Epithelial cell of proximal tubule (primary cell): ENCODE measurements around the gene MYNN. TPM values are rescaled to one million over a fixed set of nuclear protein-coding genes. Genes with fewer than 3 reads are reported as not detected.
A peak's percentile ranks its signal among the peaks of the same experiment; 100 is the strongest.

Experiments
- DNase-seq: peaks from one replicate; pipeline ENCODE4 v3.0.0-alpha.2; 2011; ENCODE audit warnings: low read depth
- H3K4me3 ChIP-seq: 2 replicates; pipeline ENCODE4 v1.5.1; 2011; ENCODE audit warnings: low read depth, mild to moderate bottlenecking, low read length
- CTCF ChIP-seq: conservative IDR thresholded peaks from 2 replicates; pipeline ENCODE4 v1.5.1; 2012; ENCODE audit warnings: low read depth, mild to moderate bottlenecking, low read length
- total RNA-seq: library from RNA; depleted of rRNA; stranded (reverse); fragments of >200 nt; gene quantifications from 2 replicates; pipeline ENCODE4 v1.2.3, GENCODE V29; 2015

Gene MYNN
- total RNA-seq, 1 donor from 2014 or later: 17.6 TPM

DNA sequence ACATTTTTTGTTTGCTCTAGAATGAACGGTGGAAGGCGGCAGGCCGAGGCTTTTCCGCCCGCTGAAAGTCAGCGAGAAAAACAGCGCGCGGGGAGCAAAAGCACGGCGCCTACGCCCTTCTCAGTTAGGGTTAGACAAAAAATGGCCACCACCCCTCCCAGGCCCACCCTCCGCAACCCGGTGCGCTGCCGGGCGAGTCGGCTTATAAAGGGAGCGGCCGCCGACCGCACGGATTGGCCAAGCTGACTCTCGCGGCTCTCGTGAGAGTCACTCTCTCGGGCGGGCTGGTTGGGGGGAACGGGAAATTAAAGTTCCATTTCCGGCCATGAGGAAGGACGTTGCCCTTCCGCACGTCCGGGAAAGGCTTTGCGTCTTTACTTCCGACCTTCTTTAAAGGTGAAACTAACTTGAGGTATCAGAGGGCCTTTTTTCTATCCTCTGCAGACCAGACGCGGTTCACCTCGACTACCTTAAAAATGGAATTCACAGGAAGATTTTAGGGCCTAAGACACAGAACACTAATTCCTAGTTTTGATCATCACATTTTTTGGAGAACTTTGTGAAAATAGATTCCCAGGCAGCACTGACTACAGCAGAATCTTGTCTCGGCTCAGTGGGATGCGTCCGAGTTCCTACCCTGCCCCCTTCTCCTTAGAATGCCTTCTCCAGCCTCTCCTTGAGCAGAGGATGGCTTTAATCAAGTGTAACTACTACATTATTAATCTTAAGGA, 8.1 kb upstream of the MYNN start, which contains the start of gene TERC:
Gene TERC, minus strand, starts transcription at position 179 of the 731 bp plus-strand sequence.
- TF ChIP-seq CTCF: no peak
- peak within 1 kb of the TSS; percentile 91 for H3K4me3 ChIP-seq
- peak; percentile 51 for DNase-seq

DNA sequence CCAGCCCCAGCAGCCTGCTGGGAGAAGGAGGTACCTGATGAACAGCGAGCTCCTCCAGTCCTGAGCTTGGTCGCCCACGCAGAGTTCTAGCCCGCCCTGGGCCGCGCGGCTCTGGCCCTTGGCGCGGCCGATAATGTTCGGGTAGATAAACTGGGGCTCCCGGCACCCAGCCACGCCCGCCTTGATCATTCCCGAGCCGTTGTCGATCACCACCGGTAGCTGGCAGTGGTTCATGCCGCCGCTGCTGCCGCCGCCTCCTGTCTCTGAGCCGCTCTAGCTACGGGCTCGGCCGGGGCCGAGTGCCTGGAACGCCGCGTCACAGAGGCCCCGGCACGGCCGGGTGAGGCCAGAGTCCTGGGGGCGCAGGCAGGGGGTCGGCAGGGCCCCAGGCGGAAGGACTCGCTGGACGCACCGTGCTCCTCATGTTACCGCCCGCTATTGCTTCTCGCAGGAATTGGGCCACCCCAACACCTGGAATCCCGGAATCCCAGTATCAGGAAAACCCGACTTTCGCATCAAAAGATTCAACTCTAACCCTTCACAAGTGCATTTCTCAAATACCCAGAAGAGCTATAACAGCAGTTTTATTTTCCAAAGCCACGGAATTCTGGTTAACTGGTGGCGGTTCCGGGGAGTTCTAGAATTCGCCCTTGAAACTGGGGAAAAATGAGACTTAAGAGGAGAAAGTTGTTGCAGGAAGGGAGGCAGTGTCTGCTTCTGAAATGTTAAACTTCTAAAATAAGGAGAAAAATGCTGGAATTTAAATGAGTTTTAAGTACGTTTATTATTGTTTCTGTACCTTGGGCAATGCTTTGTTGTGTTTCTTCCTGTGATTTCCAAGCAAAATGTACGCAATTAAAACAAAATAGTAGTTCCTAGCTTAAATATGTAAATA, 3.7 kb upstream of the MYNN start, which contains the start of gene ACTRT3:
Gene ACTRT3, minus strand, starts transcription at position 275 of the 895 bp plus-strand sequence. Its CDS starts 41 bp downstream, at position 234.
- no peak for TF ChIP-seq CTCF
- DNase-seq: no peak

GRCh38 chr3:169771497-169772304, 1.5 kb upstream of the MYNN start:
- no peak for TF ChIP-seq CTCF
- H3K4me3 ChIP-seq: peak overlapping the region; percentile 89
- no peak for DNase-seq

More for the DNA sequence above, 3.7 kb upstream of the MYNN start, which contains the start of gene ACTRT3:
- H3K4me3 ChIP-seq: peak within 1 kb of the TSS; percentile 89

- no peak for DNase-seq
- peak overlapping the region; percentile 89 for H3K4me3 ChIP-seq
- TF ChIP-seq CTCF: no peak
Observed at GRCh38 chr3:169772305-169772896, 795 bp upstream of the MYNN start.

DNA sequence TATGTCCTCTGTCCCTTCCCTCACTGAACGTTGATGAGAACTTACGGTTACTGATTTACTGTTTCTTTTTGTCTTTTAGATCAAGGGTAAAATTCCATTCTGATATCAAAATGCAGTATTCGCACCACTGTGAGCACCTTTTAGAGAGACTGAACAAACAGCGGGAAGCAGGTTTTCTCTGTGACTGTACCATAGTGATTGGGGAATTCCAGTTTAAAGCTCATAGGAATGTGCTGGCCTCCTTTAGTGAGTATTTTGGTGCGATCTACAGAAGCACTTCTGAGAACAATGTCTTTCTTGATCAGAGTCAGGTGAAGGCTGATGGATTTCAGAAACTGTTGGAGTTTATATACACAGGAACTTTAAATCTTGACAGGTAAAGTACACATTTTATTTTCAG, 990 bp downstream of the MYNN start:
- DNase-seq: no peak
- no peak for TF ChIP-seq CTCF
- H3K4me3 ChIP-seq: peak overlapping the region; percentile 89

- H3K4me3 ChIP-seq: no peak overlapping the region
- no peak for DNase-seq
- TF ChIP-seq CTCF: no peak
Observed at GRCh38 chr3:169777822-169778221, 4.6 kb downstream of the MYNN start.
